GM18861 (cell line): Measurements from ENCODE around the gene WDR37.
"Not testable (repeated sequence)": the region's sequence is repeated elsewhere in the genome, so short reads cannot be mapped to it uniquely, and the experiment has no call there.

Experiments used
- ATAC-seq: cut with Tn5 transposase; IDR thresholded peaks from one replicate; pipeline ENCODE4 v1.9.1; 2021; ENCODE audit not compliant: unreplicated experiment

The WDR37 gene

DNA sequence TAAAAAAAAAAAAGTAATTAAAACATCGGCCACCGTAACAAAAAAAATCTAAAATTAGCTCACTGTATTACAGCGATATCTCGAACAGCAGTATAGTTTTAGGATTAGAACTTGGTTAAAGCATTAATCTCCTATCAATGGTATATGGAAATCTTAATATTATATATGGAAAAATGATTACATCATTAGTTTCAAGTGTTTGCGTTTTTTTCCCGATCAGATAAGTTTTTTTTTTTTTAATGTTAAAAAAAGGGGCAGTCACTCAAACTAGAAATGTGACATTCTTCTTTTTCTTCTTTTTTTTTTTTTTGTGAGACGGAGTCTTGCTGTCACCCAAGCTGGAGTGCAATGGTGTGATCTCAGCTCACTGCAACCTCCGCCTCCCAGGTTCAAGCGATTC is 14.7 kb upstream of the WDR37 start:
- ATAC-seq, result no peak

GRCh38 chr10:1043532-1043995 is 12.6 kb upstream of the WDR37 start:
- peak; percentile 61 for ATAC-seq

GRCh38 chr10:1044146-1044545 is 12.0 kb upstream of the WDR37 start:
- ATAC-seq, result no peak

DNA sequence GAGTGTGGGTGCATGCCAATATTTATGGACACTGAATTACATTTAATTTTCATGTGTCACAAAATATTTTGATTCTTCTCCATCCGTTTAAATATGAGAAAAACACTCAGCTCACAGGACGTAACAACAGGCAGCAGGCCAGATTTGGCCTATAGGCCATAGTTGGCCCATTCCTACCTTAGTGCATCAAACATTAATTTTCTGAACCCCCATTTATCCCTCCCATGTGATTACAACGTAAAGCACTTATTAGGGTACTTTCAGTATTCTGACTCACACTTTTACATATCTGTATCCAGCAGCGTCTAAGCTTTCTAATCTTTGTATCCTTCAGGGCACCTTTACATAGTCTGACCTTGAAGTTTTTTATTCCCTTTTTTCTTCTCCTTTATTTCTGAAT is 11.2 kb upstream of the WDR37 start:
- ATAC-seq, result no peak

DNA sequence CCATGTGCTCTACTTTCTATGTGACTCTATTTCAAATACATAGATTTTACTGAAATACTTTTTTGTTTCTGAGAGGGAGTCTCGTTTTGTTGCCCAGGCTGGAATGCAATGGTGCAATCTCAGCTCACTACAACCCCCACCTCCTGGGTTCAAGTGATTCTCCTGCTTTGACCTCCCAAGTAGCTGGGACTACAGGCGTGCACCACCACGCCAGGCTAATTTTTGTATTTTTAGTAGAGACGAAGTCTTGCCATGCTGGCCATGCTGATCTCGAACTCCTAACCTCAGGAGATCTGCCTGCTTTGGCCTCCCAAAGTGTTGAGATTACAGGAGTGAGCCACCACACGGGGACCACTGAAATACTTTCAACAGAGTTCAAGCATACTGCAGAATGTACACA is 10.8 kb upstream of the WDR37 start:
- no peak for ATAC-seq

GRCh38 chr10:1047937-1048336 is 8.2 kb upstream of the WDR37 start:
- ATAC-seq, result no peak

DNA sequence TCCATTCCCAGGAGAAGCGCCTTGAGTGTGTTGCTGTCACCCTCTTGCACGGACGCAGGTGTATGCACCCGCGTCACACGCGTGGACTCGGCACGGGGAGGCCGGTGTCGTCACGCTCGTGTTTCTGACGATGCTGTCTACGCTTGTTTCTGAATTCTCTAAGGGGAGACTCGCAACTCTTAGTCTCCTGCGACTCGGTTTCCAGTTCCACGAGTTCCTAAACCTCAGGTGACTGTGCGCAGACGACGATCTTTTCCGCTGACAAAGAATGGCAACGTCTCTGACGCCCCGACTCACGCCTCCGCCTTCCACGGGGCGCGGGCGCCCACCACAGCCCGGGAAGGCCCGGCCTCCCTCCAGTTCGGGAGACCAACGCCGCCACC is 7.8 kb upstream of the WDR37 start:
- no peak for ATAC-seq

DNA sequence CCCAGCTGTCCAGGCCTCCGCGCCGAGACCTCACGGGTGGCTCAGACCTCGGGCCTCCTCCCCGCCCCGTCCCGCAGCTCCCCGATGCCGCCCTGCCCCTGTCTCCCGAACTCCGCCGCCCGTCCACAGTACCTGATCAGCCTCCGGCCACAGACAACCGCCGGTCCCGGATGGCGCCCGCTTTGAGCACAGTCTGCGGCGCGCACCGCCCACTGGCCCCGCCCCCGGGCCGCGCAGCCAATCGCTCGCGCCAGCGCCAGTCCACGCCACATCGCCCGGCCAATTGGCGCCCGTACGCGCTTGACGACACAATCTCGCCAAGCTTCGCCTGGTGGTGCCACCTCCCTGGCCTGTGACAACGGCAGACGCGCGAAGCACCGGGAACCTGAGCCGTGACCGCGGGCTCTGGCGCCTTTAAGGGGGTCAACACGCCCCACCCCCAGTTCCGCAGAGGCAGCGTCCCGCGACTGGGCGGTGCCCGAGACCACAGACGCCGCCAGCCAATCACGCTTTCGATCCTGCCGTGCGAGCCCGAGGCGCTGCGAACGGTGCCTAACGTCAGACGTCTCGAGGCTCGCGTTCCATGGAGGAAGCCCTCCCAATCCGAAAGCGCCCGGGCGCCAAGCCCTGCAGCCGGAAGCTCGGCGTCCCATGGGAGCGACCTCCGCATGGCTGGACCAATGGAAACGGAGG is 7.3 kb upstream of the WDR37 start, which contains the start of gene IDI1:
TSS of gene IDI1 (minus strand) at position 388 of the 693 bp plus-strand sequence. CDS start at position 272, 116 bp downstream.
- peak; percentile 75 for ATAC-seq

- ATAC-seq, result no peak
These were observed 6.7 kb upstream of the WDR37 start for GRCh38 chr10:1049425-1049958.

DNA sequence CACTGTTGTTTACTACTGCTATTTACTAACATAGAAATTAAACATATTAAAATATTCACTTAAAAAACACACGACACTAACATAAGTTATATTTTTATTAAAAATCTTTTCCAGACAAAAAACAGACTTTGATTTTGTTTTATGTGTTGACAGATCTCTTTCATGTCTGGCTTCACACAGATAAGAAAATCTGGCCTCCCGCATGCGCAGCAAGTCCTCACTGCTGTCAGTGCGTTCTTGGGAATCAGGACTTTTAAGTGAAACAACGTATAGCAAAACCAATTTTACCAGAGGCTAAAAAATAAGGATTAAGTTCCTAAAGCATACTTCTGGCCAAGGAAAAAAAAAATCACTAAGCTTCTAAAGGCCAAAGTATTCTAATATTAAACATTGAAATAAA is 6.0 kb upstream of the WDR37 start:
- ATAC-seq, result no peak

DNA sequence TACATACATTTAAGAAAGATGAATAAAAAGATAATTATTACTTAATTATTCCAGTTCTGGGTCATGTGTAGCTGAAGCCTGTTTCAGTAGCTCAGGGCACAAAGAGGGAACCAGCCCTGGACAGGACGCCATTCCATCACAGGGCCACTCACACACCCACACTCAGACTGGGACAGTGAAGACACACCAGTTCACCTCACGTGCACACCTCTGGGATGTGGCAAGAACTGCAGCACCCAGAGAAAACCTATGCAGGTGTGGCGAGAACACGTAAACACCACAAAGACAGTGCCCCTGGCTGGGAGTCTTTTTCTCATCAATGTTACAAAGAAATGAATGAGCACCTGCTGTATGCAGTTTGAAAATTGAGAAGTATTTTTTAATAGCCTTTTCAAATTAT is 5.6 kb upstream of the WDR37 start:
- ATAC-seq, result no peak

- ATAC-seq, result no peak
These were observed 1.5 kb upstream of the WDR37 start for GRCh38 chr10:1054684-1055083.

GRCh38 chr10:1057106-1057657 is 997 bp downstream of the WDR37 start:
- ATAC-seq, result no peak

GRCh38 chr10:1058017-1058416 is 1.8 kb downstream of the WDR37 start:
- ATAC-seq, result no peak

- no peak for ATAC-seq
These were observed 3.7 kb downstream of the WDR37 start for GRCh38 chr10:1059902-1060301.

GRCh38 chr10:1061930-1062774 is 6.0 kb downstream of the WDR37 start:
- no peak for ATAC-seq

DNA sequence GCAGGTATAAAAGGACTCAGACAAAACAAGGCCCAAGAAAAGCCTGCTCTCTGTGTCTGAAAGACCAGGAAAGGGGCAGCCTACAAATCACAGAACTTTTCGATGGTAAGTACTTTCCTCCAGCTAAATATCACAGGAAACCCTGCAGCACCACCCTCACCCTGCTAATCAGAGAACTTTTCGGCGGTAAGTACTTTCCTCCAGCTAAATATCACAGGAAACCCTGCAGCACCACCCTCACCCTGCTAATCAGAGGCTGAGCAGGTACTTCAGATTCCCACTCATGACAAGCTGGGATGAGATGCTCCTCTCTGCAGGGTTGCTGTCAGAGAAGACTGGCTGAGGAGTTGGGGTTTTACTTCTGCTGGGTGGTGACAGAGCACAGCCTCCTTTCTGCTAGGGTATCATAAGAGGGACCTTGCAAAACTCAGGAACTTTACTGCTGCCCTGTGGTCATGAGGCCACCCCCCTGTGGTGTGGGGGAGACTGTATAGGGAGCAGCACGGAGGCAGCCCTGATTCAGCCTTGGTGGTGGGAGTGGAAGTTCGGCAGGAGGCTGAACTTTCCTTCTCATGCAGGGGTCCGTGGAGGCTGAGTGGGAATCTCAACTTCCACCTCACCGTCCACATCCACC is 7.2 kb downstream of the WDR37 start:
- ATAC-seq, result no peak

DNA sequence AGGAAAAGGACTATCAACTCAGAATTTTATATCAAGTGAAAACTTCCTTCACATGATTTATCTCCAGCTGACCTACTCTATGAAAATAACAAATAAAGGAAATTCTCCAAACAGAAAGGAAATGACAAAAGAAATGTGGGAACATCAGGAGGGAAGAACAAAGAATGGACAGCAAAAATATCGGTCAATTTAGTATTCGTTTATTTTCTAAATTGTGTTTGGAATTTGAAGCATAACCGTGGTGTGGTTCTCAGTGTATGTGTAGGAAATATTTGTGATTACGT is 8.7 kb downstream of the WDR37 start:
- ATAC-seq, result no peak

DNA sequence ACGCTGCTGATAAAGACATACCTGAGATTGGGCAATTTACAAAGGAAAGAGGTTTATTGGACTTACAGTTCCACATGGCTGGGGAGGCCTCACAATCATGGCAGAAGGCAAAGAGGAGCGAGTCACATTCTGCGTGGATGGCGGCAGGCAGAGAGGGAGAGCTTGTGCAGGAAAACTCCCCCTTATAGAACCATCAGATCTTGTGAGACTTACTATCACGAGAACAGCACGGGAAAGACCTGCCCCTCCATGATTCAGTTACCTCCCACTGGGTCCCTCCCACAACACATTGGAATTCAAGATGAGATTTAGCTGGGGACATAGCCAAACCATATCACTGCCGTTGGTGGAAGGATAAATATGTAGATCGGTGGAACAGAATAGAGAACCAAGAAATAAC is 10.5 kb downstream of the WDR37 start:
- not testable (repeated sequence) for ATAC-seq

DNA sequence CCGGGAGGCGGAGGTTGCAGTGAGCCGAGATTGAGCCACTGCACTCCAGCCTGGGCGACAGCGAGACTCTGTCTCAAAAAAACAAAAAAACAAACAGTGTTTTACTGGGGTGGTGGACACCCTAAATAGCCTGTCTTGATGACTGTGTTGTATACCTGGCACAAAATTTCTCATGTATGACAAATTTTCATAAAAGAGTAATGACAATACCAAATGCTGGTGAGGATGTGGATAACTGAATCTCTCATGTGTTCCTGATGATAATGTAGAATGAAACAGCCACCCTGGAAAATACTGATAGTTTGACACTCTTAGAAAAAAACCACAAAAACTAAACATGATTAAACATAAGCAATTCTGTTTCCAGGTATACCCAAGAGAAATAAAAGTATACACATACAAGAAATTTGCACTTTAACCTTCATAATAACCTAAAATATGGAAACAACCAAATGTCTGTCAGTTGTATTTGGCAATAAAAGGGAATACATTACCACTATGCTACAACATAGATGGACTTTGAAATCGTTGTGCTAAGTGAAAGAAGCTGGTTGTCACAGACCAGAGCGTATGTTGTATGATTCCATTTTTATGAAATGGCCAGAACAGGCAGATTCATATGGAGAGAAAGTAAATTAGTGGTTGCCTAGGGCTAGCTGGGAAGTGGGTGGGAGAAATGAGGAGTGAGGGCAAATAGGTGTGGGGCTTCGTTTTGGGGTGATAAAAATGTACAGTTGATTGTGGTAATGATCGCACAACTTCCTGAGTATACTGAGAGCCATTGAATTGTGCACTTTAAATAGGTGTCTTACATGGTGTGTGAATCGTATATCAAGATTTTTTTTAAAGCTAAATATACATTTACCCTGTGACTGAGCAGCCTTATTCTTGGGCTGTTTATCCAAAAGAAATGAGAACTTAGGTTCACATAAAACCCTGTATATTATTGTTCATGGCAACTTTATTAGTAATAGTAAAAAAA is 12.5 kb downstream of the WDR37 start:
- ATAC-seq, result no peak
